OCI-LY3 (cell line): ENCODE results near the gene NLRX1.

Experiments
- CTCF ChIP-seq: fragments of 200-600, 300-600 bp; sonication (generic); IDR thresholded peaks from 2 replicates; pipeline ENCODE4 v1.5.1; 2014; ENCODE audit warnings: antibody characterized with exemption, low read length, low read depth
- EZH2phosphoT487 ChIP-seq: fragments of 200-600 bp; shearing (Covaris generic); IDR thresholded peaks from 2 replicates; pipeline ENCODE4 v1.6.1; 2018; ENCODE audit warnings: antibody characterized with exemption, mixed run types, low read depth

DNA sequence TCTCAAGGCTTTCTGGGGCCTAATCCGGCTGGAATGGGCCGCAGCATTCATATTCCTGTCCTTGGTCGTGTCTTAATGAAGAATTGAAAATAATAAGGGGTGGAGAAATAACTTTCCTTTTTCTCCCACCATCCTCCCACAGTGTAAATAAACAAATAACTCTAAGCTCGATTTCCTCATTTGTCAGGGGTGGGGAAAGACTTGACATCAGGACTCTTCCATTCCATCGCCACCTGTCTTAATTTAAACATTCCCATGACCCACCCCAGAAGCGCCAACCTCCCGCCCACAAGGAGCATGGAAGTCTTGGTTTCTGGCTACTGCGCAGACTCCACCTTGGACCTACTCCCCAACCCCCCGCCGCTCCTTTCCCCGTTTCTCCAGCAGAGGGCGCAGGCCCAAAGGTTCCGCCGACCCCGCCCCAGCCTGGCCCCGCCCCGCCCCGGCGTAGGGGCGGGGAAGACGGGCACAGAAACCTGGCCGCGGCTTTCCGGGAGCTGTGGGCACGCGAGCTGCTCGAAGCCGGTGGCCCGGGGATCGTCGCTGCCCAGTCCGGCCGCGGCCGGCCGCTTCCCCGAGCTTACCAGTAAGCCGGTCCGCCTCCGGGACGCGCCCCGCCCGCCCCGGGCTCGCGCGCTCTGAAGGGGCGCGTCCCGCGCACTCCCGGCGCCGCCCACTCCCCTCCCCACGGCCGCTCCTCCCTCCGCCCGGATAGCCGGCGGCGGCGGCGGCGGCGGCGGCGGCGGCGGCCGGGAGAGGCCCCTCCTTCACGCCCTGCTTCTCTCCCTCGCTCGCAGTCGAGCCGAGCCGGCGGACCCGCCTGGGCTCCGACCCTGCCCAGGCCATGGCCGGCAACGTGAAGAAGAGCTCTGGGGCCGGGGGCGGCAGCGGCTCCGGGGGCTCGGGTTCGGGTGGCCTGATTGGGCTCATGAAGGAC is 37.3 kb downstream of the NLRX1 start, which contains the start of gene CBL:
- TF ChIP-seq CTCF (peak; percentile 76), EZH2phosphoT487 (no peak)
